Activated CD4-positive, CD25-positive, alpha-beta regulatory T cell treated with anti-CD3 and anti-CD28 coated beads, Interleukin-2, amount 50 U/mL, for 16 hours (primary cell): Measurements from ENCODE around the gene PRKAG2.
"Not testable (repeated sequence)": the region's sequence is repeated elsewhere in the genome, so short reads cannot be mapped to it uniquely, and the experiment has no call there.

Source experiments
- DNase-seq: peaks from one replicate; pipeline ENCODE4 v3.0.0-alpha.2; 2020; ENCODE audit warnings: low read depth, low spot score

Gene PRKAG2

GRCh38 chr7:151748021-151748420, 128.9 kb downstream of the PRKAG2 start:
- not testable (repeated sequence) for DNase-seq

- DNase-seq: no peak
These were observed 131.2 kb downstream of the PRKAG2 start for GRCh38 chr7:151745706-151746105.

DNA sequence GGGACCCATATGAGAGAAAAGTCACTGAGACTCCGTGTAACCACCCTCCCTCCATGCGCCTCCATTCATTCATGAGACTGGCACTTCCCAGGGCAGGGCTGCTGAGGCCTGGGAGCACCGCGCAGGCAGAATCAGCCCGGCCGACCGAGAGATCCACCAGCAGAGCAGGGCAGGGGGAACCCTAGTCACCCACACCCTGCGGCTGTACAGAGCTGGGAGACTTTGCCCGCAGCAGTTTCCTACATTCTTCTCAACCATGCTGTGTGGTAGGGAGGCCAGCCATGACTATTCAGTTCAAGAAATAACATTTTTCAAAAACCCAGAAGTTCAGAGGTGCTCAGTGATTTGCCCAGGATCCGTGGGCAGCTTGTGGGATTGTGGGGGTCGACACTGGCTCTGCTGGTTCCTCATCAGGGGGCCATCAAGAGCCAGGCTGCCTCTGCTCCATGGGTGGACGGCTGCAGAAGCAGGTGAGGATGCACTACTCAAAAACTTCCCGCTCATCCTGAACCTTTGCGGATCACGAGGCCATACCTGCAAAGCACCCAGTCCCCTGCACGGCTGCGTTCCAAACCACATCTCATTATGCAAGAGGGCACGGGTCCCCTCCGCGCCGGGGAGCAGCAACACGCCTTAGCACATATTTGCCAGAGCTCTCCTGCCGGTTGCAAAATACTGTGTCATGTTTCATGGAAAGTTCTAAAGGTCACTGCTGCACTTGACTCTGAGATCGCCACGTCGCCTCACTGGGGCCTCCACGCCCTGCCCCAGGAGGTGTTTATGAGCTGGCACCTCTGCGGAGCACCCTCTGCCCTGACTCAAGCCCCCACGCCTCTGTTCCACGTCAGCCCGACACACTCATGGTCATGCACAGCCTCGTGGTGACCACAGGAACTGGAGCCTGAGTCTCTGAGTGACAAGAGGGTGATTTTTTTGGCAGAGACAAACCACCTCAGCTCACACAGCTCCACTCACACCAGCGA, 132.0 kb downstream of the PRKAG2 start:
- DNase-seq: no peak

DNA sequence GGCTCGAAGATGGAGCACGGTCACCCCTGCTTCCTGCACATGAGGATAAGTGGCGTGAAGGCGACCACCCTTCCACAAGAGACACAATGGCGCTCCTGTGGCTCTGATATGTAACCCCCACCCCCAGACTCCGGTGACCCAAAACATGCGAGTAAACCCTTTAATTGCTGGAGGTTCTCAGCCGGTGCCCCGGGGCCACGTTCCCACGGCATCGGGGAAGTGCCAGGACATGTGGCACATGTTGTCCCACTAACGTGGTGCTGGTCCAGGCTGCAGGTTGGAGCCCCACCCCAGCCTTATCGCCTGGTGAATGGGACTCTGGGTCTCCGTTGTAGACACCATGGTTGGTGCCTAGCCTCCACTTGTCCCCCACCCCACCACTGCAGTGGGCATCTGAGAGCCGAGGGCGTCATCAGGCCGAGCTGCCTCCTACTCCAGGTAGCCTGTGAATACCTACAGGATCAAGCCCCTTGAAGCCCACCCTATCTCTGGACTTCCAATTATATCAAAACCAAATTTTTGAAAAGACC, 132.8 kb downstream of the PRKAG2 start:
- no peak for DNase-seq

DNA sequence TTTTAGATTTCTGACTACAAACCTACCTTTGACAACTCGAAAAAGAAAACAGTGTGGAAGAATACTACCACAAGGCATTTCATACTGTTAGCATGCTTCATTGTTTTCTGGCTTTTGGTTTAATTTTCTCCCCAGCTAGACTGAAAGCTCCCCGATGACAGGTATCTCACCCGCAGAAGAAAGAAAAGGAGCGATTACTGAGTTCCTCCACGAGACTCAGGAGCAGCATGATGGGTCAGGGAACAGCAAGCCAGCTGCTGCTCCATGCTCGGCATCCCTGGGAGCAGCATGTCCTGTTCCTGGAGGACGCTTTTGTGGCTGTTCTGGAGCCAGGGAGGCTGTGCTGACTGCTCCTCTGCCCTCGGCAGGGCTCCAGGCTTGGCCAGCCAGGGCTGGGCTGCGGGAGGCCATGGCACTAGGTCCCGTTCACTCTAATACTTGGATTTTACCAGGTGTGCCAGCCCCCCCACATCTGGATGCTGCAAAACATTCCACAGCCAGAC, 133.4 kb downstream of the PRKAG2 start:
- no peak for DNase-seq

DNA sequence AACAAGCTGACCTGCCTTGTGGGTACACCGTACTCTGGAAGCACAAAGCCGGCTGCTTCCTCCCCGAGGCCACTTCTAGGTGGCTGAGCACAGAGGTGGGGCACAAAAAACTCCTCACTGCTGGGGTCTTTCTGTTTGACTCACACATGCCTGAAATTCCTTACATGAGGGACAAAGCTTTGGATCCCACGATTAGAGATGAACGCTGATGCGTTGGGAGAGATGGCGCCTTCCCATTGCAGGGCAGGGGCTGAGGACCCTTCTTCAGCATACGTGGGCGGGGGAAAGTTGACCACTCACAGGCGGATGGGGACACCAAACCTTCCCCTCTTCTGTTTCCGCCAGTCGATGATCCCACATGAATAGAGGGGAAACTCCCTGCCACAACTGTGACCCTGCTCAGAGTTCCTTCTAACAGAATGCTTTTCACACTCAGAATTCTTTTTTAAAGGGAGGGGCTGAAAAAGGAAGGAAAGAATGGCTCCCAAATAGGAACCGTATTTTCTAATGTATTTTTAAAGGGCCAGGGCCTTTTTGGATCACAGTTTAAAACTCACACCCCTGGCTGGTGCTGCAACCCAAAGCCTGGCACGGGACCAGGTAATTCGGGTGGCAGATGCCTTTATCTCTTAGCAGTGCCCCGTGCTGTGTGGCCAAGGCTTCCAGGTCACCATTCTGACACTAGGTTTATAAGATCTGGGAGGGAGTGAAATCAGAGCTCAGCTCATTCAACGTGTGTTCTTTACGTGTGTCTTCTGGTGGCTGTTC, 134.0 kb downstream of the PRKAG2 start:
- DNase-seq: no peak

DNA sequence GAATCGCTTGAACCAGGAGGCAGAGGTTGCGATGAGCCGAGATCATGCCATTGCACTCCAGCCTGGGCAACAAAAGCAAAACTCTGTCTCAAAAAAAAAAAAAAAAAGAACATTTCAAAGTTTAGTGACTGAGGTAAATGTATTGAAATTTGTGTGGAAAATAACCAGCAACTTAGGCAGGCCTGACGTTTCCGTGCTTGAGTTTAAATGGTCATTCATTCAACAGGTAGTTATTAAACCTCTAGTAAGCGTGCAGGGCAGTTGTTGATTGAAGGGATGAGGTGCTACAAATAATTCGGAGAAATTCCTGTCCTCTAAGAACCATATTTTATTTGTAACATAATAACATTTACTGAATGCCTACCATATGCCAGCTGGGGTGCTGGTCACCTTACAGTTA, 135.3 kb downstream of the PRKAG2 start:
- DNase-seq: no peak

DNA sequence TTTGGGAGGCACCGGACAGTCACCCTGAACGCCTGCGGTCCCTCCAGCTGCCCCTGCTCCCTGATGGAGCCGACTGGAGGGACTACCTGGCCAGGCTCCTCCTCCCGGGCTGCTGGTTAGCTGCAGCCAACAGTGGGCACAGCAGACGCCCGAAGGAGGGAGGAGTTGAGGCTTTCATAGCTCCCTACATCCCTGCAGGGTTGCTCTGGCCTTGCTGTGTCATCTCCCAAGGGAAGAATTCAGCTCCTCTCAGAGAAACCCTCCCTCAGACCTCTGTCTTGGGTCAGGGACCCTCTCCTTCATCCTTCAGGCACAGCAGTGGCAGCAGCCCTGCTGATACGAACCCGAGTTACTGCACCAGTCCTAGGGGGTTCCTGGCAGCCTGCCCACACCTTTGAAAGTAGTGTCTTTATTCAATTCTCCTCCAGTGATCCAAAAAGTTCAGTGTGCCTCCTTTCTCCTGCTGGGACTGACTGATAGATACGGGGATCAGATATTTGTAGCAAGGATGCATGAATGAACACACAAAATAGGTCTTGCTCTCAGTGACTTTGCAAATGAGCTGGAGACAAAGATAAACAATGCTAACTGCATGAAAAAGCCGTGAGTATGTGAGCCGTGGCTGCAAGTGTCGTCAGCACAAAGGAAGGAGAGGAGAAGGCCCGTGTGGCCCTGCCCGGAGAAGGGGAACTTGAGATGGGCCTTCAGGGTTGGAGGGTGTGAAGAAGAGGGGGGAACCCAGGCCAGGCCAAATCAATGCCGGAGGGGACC, 136.6 kb downstream of the PRKAG2 start:
- no peak for DNase-seq

GRCh38 chr7:151738925-151739324, 138.0 kb downstream of the PRKAG2 start:
- no peak for DNase-seq

- no peak for DNase-seq
These were observed 140.5 kb downstream of the PRKAG2 start for GRCh38 chr7:151736403-151736909.

GRCh38 chr7:151735851-151736402, 141.0 kb downstream of the PRKAG2 start:
- no peak for DNase-seq

GRCh38 chr7:151735186-151735850, 141.6 kb downstream of the PRKAG2 start:
- DNase-seq: no peak

DNA sequence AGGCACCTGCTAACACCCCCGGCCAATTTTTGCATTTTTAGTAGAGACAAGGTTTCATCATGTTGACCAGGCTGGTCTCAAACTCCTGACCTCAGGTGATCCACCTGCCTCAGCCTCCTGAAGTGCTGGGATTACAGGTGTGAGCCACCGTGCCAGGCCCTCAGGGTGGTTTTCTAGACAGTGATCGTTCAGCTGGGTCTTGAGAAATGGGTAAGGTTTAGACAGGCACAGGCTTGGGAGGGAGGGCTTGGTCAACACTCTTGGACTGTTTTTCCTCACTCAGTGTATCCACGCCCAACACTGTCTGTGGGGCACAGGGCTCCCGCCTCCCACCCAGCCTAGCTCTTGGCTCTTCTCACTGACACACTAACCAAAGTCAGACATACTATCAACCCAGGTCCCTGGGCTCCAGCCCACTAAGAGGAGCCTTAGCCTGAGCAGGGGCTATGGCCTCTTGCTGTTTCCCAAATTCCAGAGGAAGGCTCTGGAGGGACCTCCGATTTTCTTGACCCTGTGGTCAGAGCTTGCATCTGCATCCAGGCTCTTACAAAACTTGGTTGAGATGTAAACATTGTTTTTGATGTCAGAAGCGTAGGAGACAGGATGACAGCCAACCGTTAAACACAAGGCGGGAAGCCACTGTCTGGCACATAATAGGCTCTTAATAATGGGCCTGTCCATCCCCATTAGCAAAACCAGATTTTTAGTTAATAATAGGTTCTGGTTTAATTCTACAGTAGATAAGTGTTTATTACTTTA, 143.9 kb downstream of the PRKAG2 start:
- DNase-seq: no peak

- DNase-seq: no peak
These were observed 144.6 kb downstream of the PRKAG2 start for GRCh38 chr7:151732292-151732691.

GRCh38 chr7:151731022-151731441, 145.9 kb downstream of the PRKAG2 start:
- DNase-seq: no peak

GRCh38 chr7:151730591-151730990, 146.3 kb downstream of the PRKAG2 start:
- DNase-seq: no peak

DNA sequence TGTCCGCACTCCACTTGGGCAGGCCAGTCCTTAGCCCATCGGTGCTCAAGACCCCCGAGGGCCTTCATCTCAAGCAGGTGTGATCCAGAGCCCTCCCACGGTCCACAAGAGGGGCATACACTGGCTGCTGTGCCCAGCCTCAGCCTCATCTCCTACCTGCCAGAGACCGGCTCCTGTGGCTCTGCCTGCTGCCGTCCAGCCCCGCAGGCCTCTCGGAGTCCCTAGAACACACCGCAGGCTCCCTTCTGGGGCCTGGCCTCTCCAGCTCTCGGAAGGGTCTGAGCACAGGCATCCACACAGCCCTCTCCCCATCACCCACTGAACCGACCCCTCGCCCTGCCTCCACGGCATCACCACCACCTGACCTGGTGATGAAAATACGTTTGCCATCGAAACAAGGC, 147.4 kb downstream of the PRKAG2 start:
- DNase-seq: no peak

DNA sequence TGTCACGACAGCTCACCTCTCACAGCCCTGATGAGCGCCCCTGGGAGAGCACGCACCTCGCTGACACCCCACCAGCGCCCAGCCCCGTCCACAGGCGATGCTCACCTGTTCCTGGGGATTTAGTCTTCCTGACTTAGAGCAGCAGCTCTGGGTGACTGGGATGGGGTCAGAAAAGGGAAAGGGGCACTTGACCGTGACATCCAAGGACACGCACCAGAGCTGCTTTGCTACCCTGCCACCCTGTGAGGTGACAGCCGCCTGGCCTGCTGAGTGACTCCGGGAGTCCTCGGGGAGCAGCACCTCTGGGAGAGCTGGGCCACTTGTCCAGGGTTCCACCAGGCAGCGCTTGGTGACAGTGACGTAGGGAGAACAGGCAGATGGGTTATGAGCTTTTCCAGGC, 148.2 kb downstream of the PRKAG2 start:
- no peak for DNase-seq

DNA sequence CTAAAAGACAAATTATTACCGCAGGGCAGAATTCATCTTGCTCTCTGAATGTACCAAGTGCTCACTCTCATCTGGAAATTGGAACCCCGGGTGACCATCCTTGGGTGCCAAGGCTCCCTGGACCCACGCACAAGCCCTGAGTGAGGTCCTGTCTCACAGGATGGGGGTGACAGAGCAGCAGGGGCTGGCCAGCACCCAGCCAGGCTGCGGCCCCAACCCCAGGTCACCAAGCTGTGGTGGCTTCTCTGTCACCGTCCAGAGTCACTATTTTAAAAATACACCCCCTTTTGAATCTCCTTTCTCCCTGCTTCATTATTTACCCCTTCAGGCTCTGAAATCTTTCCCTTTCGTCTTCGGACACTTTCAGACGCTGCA, 148.6 kb downstream of the PRKAG2 start:
- DNase-seq: no peak
